HEK293 (cell line): ENCODE results near the gene MSRB3.

Source experiments
- GFI1B ChIP-seq: fragments of 450-650 bp; formaldehyde crosslinking; IDR thresholded peaks from 2 replicates; pipeline ENCODE4 v1.5.1; 2016; ENCODE audit warnings: missing biosample characterization, missing genetic modification characterization
- MYNN ChIP-seq: fragments of 450-650 bp; formaldehyde crosslinking; IDR thresholded peaks from 2 replicates; pipeline ENCODE4 v1.5.1; 2016; ENCODE audit warnings: missing biosample characterization, missing genetic modification characterization, borderline replicate concordance
- OVOL3 ChIP-seq: fragments of 450-650 bp; formaldehyde crosslinking; IDR thresholded peaks from 2 replicates; pipeline ENCODE4 v1.5.1; 2016; ENCODE audit warnings: missing biosample characterization, missing genetic modification characterization
- ZBTB7A ChIP-seq: fragments of 450-650 bp; formaldehyde crosslinking; IDR thresholded peaks from 2 replicates; pipeline ENCODE4 v1.5.1; 2016; ENCODE audit warnings: low read depth, missing biosample characterization, missing genetic modification characterization
- ZEB2 ChIP-seq: fragments of 450-650 bp; formaldehyde crosslinking; IDR thresholded peaks from 2 replicates; pipeline ENCODE4 v1.5.1; 2016; ENCODE audit warnings: missing biosample characterization, missing genetic modification characterization
- ZFP41 ChIP-seq: fragments of 450-650 bp; formaldehyde crosslinking; IDR thresholded peaks from 2 replicates; pipeline ENCODE4 v1.5.1; 2016; ENCODE audit warnings: missing biosample characterization, missing genetic modification characterization, borderline replicate concordance
- ZNF138 ChIP-seq: fragments of 450-650 bp; formaldehyde crosslinking; IDR thresholded peaks from 2 replicates; pipeline ENCODE4 v1.5.1; 2016; ENCODE audit warnings: missing biosample characterization, missing genetic modification characterization, borderline replicate concordance
- ZNF140 ChIP-seq: fragments of 450-650 bp; formaldehyde crosslinking; IDR thresholded peaks from 2 replicates; pipeline ENCODE4 v1.5.1; 2016; ENCODE audit warnings: missing biosample characterization, missing genetic modification characterization
- ZNF23 ChIP-seq: fragments of 450-650 bp; formaldehyde crosslinking; IDR thresholded peaks from 2 replicates; pipeline ENCODE4 v1.5.1; 2016; ENCODE audit warnings: missing biosample characterization, missing genetic modification characterization, borderline replicate concordance
- ZNF239 ChIP-seq: fragments of 450-650 bp; formaldehyde crosslinking; IDR thresholded peaks from 2 replicates; pipeline ENCODE4 v1.5.1; 2016; ENCODE audit warnings: missing biosample characterization, missing genetic modification characterization
- ZNF24 ChIP-seq: fragments of 450-650 bp; formaldehyde crosslinking; IDR thresholded peaks from 2 replicates; pipeline ENCODE4 v1.5.1; 2016; ENCODE audit warnings: missing biosample characterization, missing genetic modification characterization
- ZNF248 ChIP-seq: fragments of 450-650 bp; formaldehyde crosslinking; IDR thresholded peaks from 2 replicates; pipeline ENCODE4 v1.5.1; 2017; ENCODE audit warnings: missing biosample characterization, missing genetic modification characterization
- ZNF366 ChIP-seq: fragments of 450-650 bp; formaldehyde crosslinking; conservative IDR thresholded peaks from 2 replicates; pipeline ENCODE4 v1.5.1; 2016; ENCODE audit warnings: missing biosample characterization, missing genetic modification characterization
- ZNF501 ChIP-seq: fragments of 450-650 bp; formaldehyde crosslinking; IDR thresholded peaks from 2 replicates; pipeline ENCODE4 v1.5.1; 2016; ENCODE audit warnings: missing biosample characterization, missing genetic modification characterization
- ZNF544 ChIP-seq: fragments of 450-650 bp; formaldehyde crosslinking; IDR thresholded peaks from 2 replicates; pipeline ENCODE4 v1.5.0; 2017; ENCODE audit warnings: missing biosample characterization, missing genetic modification characterization
- ZNF549 ChIP-seq: fragments of 450-650 bp; IDR thresholded peaks from 2 replicates; pipeline ENCODE4 v1.5.1; 2018; ENCODE audit warnings: missing biosample characterization, missing genetic modification characterization, mild to moderate bottlenecking, inconsistent platforms, moderate library complexity
- ZNF596 ChIP-seq: fragments of 450-650 bp; IDR thresholded peaks from 2 replicates; pipeline ENCODE4 v1.5.0; 2018; ENCODE audit warnings: missing biosample characterization, mild to moderate bottlenecking, missing genetic modification characterization, moderate library complexity
- ZNF621 ChIP-seq: fragments of 450-650 bp; formaldehyde crosslinking; IDR thresholded peaks from 2 replicates; pipeline ENCODE4 v1.5.1; 2017; ENCODE audit warnings: missing biosample characterization, missing genetic modification characterization
- ZNF677 ChIP-seq: fragments of 450-650 bp; IDR thresholded peaks from 2 replicates; pipeline ENCODE4 v1.5.0; 2018; ENCODE audit warnings: missing biosample characterization, mild to moderate bottlenecking, missing genetic modification characterization, moderate library complexity
- ZNF701 ChIP-seq: fragments of 450-650 bp; formaldehyde crosslinking; IDR thresholded peaks from 2 replicates; pipeline ENCODE4 v1.5.1; 2016; ENCODE audit warnings: missing biosample characterization, missing genetic modification characterization
- TF ChIP-seq, protein P1 (sequence below): fragments of 450-650 bp; formaldehyde crosslinking; IDR thresholded peaks from 2 replicates; pipeline ENCODE4 v1.5.1; 2017; ENCODE audit warnings: missing biosample characterization, mild to moderate bottlenecking, missing genetic modification characterization, moderate library complexity
- TF ChIP-seq, protein P2 (sequence below): fragments of 450-650 bp; formaldehyde crosslinking; IDR thresholded peaks from 2 replicates; pipeline ENCODE4 v1.5.1; 2016; ENCODE audit warnings: missing biosample characterization, missing genetic modification characterization
- TF ChIP-seq, protein P3 (sequence below): fragments of 450-650 bp; formaldehyde crosslinking; IDR thresholded peaks from 2 replicates; pipeline ENCODE4 v1.5.1; 2017; ENCODE audit warnings: missing biosample characterization, missing genetic modification characterization
- TF ChIP-seq, protein P4 (sequence below): fragments of 450-650 bp; formaldehyde crosslinking; IDR thresholded peaks from 2 replicates; pipeline ENCODE4 v1.5.1; 2016; ENCODE audit warnings: missing biosample characterization, missing genetic modification characterization, low read depth
- TF ChIP-seq, protein P5 (sequence below): fragments of 450-650 bp; formaldehyde crosslinking; IDR thresholded peaks from 2 replicates; pipeline ENCODE4 v1.5.1; 2016; ENCODE audit warnings: missing biosample characterization, missing genetic modification characterization, borderline replicate concordance
- TF ChIP-seq, protein P6 (sequence below): fragments of 450-650 bp; formaldehyde crosslinking; IDR thresholded peaks from 2 replicates; pipeline ENCODE4 v1.5.1; 2016; ENCODE audit warnings: missing biosample characterization, missing genetic modification characterization

Gene MSRB3

DNA sequence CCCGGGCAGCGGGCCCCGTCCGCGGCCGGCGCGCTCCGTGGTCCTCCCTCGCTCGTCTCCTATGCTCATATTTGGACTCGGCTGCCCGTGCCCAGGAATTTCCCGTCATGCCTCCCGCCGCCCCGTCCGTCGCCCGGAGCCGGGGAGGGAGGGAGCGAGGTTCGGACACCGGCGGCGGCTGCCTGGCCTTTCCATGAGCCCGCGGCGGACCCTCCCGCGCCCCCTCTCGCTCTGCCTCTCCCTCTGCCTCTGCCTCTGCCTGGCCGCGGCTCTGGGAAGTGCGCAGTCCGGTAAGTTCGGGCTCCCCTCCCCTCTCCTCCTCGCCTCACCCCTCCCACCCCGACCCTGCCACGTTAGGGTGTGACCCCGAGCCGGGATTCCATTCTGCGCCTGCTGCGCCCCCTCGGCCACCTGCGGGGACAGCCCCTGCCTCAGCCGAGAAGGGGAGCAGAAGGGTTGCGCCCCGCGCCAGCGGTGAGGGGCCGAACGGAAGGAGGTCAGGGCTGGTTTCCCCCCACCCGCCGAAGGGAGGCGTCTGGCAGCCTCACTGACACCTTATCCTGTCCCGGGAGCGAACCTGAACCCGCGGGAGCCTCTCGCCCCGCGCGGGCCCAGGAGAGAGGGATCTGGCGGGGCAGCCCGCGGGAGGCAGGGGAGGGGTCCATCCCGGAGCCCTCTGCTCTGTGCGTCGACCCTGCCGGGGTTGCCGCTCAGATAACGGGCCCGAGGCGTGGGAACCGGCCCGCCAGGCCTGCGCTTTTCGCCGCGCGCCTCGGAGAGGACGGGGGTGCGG is at the start of gene MSRB3 (continued):
- TF ChIP-seq OVOL3 (0 out of 2 replicates have a peak, but pooled peaks have one; percentile 9), ZNF677 (tag by site-specific recombination) (no peak), ZNF140 (tag by site-specific recombination) (no peak), ZNF239 (tag by site-specific recombination) (no peak), ZFP41 (tag by site-specific recombination) (no peak), ZNF24 (tag by site-specific recombination) (no peak), ZNF138 (tag by site-specific recombination) (no peak), ZNF23 (tag by site-specific recombination) (no peak), ZNF501 (tag by site-specific recombination) (peak; percentile 91), ZNF544 (tag by site-specific recombination) (no peak), MYNN (tag by site-specific recombination) (no peak), ZEB2 (tag by site-specific recombination) (peak; percentile 62; the same call in 1 of the 2 replicates), ZNF621 (tag by site-specific recombination) (no peak), ZNF549 (tag by site-specific recombination) (no peak), ZNF701 (tag by site-specific recombination) (no peak), ZNF248 (tag by site-specific recombination) (no peak), GFI1B (no peak), ZNF366 (peak; percentile 70), ZNF596 (0 out of 2 replicates have a peak, but pooled peaks have one; percentile 34), ZBTB7A (tag by site-specific recombination) (0 out of 2 replicates have a peak, but pooled peaks have one; percentile 39)
- TF ChIP-seq, protein P1, sequence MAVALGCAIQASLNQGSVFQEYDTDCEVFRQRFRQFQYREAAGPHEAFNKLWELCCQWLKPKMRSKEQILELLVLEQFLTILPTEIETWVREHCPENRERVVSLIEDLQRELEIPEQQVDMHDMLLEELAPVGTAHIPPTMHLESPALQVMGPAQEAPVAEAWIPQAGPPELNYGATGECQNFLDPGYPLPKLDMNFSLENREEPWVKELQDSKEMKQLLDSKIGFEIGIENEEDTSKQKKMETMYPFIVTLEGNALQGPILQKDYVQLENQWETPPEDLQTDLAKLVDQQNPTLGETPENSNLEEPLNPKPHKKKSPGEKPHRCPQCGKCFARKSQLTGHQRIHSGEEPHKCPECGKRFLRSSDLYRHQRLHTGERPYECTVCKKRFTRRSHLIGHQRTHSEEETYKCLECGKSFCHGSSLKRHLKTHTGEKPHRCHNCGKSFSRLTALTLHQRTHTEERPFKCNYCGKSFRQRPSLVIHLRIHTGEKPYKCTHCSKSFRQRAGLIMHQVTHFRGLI (tag by site-specific recombination), result no peak
- TF ChIP-seq, protein P2, sequence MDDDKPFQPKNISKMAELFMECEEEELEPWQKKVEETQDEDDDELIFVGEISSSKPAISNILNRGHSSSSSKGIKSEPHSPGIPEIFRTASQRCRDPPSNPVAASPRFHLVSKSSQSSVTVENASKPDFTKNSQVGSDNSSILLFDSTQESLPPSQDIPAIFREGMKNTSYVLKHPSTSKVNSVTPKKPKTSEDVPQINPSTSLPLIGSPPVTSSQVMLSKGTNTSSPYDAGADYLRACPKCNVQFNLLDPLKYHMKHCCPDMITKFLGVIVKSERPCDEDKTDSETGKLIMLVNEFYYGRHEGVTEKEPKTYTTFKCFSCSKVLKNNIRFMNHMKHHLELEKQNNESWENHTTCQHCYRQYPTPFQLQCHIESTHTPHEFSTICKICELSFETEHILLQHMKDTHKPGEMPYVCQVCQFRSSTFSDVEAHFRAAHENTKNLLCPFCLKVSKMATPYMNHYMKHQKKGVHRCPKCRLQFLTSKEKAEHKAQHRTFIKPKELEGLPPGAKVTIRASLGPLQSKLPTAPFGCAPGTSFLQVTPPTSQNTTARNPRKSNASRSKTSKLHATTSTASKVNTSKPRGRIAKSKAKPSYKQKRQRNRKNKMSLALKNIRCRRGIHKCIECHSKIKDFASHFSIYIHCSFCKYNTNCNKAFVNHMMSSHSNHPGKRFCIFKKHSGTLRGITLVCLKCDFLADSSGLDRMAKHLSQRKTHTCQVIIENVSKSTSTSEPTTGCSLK (tag by site-specific recombination), result no peak
- TF ChIP-seq, protein P3, sequence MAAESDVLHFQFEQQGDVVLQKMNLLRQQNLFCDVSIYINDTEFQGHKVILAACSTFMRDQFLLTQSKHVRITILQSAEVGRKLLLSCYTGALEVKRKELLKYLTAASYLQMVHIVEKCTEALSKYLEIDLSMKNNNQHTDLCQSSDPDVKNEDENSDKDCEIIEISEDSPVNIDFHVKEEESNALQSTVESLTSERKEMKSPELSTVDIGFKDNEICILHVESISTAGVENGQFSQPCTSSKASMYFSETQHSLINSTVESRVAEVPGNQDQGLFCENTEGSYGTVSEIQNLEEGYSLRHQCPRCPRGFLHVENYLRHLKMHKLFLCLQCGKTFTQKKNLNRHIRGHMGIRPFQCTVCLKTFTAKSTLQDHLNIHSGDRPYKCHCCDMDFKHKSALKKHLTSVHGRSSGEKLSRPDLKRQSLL (tag by site-specific recombination), result no peak
- TF ChIP-seq, protein P4, sequence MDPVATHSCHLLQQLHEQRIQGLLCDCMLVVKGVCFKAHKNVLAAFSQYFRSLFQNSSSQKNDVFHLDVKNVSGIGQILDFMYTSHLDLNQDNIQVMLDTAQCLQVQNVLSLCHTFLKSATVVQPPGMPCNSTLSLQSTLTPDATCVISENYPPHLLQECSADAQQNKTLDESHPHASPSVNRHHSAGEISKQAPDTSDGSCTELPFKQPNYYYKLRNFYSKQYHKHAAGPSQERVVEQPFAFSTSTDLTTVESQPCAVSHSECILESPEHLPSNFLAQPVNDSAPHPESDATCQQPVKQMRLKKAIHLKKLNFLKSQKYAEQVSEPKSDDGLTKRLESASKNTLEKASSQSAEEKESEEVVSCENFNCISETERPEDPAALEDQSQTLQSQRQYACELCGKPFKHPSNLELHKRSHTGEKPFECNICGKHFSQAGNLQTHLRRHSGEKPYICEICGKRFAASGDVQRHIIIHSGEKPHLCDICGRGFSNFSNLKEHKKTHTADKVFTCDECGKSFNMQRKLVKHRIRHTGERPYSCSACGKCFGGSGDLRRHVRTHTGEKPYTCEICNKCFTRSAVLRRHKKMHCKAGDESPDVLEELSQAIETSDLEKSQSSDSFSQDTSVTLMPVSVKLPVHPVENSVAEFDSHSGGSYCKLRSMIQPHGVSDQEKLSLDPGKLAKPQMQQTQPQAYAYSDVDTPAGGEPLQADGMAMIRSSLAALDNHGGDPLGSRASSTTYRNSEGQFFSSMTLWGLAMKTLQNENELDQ (tag by site-specific recombination), result no peak
- TF ChIP-seq, protein P5, sequence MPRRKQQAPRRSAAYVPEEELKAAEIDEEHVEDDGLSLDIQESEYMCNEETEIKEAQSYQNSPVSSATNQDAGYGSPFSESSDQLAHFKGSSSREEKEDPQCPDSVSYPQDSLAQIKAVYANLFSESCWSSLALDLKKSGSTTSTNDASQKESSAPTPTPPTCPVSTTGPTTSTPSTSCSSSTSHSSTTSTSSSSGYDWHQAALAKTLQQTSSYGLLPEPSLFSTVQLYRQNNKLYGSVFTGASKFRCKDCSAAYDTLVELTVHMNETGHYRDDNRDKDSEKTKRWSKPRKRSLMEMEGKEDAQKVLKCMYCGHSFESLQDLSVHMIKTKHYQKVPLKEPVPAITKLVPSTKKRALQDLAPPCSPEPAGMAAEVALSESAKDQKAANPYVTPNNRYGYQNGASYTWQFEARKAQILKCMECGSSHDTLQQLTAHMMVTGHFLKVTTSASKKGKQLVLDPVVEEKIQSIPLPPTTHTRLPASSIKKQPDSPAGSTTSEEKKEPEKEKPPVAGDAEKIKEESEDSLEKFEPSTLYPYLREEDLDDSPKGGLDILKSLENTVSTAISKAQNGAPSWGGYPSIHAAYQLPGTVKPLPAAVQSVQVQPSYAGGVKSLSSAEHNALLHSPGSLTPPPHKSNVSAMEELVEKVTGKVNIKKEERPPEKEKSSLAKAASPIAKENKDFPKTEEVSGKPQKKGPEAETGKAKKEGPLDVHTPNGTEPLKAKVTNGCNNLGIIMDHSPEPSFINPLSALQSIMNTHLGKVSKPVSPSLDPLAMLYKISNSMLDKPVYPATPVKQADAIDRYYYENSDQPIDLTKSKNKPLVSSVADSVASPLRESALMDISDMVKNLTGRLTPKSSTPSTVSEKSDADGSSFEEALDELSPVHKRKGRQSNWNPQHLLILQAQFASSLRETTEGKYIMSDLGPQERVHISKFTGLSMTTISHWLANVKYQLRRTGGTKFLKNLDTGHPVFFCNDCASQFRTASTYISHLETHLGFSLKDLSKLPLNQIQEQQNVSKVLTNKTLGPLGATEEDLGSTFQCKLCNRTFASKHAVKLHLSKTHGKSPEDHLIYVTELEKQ (tag by site-specific recombination), result no peak
- TF ChIP-seq, protein P6, sequence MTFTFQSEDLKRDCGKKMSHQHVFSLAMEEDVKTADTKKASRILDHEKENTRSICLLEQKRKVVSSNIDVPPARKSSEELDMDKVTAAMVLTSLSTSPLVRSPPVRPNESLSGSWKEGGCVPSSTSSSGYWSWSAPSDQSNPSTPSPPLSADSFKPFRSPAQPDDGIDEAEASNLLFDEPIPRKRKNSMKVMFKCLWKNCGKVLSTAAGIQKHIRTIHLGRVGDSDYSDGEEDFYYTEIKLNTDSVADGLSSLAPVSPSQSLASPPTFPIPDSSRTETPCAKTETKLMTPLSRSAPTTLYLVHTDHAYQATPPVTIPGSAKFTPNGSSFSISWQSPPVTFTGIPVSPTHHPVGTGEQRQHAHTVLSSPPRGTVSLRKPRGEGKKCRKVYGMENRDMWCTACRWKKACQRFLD (tag by site-specific recombination), result no peak
